HG03103 (cell line): Measurements from ENCODE around the gene CBFA2T2.

Experiments
- ATAC-seq: cut with Tn5 transposase; IDR thresholded peaks from one replicate; pipeline ENCODE4 v1.9.1; 2021; ENCODE audit warnings: low read depth; ENCODE audit not compliant: unreplicated experiment

The CBFA2T2 gene

DNA sequence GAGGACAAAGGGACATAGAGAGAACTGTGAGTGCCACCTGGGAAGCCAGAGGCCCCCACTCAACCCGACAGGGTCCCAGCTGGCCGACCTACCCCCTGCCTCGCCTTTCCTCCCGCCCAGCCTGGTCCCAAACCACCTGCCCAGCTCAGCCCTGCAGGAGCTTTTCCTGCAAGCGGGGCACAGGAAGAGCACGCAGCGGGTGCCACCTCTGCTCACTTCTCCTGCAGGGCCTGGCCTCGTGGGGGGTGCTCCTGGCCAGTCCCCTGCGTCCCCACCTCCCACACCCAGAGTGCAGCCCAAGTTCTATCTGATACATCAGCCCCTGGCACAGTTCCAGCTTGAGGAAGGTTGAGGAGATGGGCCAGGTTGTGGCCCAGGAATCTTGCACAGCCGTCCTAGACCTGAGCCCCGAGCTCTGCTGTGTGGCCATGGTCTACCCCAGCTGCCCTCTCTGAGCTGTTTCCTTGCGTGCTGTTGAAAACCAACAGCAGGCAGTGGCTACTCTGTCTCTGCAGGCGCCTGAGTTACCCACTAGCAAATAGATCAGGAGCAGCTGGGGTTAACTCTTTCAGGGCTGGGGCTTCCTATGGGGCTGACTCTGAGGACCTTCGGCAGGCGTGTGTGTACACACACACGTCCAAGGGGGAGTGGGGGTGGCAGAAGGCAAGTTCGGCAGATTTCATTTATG lies 182.7 kb downstream of the CBFA2T2 start:
- no peak for ATAC-seq

DNA sequence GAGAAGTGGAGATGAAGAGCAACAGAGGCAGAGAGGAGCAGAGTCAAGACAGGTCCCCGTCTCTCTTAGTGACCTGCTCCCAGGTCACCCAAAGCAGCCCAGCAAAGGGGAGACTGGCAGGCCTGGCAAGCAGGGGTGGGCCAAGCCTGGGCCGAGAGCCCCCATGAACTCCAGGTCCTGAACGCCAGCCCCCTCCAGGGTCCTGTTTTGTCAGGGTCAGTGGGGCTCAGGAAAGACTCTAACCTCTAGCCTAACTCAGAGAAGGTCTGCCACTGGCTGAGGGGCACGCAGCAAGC lies 183.2 kb downstream of the CBFA2T2 start:
- ATAC-seq, result no peak

DNA sequence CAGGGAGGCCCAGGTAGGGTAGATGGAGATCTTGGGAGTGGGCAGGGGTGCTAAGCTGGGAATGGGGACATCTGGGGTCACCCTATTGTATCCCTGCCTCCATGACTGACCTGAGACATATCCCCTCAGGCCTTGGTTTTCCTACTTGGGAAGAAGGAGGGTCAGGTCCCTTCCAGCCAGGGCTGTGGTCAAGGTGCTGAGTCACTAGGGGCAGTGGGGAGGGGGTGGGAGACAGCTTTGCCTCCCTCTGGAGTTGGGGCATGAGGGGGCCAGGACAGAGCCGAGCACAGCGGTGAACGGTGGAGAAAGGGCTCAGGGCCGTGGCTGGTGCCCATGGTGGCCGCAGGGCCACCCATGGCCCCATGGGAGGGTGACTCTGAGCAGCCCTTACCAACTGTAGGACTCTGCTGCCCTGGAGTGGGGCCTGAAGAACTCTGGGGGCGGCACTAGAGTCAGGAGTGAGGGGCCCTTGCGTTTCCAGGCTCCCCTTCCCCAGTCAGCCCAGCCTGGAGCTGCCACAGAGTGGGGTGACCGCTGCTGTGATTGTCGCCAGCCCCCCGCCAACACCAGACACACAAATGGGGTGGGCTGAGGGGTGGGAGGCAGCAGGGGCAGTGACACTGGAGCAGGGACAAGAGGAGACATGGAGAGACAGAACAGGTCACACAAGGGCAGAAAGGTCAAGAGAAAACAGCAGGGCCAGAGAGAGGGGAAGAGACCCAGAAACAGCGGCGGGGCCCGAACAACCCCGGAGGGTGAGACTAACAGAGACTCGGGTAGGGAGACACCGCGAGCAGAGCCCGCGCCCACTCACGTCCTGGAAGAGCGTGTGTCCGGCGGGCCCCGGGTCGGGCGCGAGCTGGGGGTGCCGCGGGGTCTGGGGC lies 183.8 kb downstream of the CBFA2T2 start:
- peak; percentile 36 for ATAC-seq

DNA sequence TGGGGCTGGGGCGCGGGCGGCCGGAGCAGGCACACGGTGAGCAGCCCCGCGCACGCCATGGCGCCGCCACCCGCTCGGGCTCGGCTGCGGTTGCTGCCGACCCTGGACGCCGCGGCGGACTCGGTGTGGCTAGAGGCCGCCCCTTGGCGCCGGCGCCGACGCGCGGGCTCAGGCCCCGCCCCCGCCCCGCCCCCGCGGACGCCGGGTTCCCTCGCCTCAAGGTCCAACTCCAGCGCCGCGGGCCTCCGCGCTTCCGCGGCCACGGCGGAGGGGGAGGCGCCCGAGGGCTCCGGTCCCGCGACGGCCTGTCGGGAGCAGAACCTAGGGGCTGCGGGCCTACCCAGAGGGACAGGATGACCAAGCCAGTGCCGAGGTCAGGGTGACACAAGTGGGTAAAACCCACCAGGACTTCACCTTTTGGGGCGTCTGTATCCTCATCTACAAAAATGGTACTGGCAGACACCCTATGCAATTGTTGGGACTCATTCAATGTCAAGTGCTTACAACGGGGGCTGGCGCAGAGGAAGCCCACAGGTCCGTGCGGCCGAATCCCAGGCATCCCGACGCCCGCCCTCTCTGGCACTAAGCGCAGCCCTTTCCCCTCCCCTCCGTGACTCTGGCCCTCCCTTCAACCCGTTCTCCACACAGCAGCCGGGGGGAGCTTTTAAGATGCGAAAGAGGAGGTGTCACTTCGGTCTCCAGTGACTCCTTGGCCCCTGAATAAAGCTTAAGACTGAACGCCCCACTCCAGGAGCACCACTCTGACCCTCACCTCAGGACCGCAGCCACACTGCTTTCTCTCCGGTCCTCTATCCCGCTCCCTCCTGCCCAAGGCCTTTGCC lies 184.6 kb downstream of the CBFA2T2 start, which contains the start of gene NECAB3:
NECAB3 (minus strand) TSS at position 135 of the 842 bp plus-strand sequence; CDS start at position 59, 76 bp downstream.
- peak; percentile 43 for ATAC-seq

DNA sequence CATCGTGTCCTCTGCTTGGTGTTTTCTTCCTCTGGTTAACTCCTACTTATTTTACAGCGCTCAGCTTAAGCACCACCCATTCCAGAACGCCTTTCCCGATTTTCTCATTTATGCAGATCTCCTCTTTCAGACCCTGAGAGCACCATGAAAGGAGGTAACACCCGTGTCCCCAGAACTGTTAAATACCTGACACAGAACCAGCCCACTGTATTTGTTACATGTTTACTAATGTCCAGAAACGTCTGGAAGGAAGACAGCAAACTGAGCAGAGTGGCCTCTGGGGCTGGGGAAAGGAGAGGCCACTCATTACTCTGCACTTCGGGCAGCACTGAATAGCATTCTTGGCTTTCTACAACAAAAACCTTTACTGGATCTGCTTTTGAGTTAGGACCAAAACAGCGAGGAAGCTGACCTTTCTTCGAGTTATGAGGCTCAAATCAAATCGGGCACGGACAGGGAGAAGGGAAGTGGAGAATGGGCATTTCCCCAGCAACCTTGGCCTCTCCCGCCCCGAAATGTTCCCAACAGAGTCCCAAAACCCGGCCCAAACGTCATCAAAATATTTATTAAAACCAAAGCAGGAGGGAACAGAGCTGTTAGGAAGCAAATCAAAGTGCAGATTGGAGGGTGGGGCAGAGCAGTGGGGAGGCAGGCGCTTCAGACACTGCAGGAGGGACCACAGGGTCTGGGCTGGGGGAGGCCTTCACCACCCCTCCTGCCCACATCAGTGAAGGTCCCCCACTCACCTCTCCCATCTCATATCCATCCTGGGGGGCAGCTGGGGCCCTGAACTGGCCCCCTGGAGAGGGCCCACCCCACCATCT lies 185.5 kb downstream of the CBFA2T2 start:
- ATAC-seq, result no peak

DNA sequence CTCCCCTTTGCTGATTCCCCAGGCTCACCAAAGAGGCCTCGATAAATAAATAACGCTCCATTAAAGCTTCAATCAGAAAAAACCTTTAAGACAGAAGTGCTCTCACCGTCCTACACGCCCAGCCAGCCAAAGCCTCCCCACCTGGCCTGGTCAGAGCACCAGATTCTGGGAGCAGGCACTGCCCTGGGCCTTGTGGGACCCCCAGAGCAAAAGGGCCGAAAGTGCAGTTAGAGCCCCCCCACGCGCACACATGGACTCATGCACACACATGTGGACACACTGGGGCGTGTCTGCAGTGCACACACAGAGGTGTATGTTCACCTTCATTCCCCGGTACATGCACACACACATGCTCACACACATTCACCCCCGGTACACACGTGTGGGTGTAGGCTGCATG lies 186.2 kb downstream of the CBFA2T2 start:
- ATAC-seq, result no peak

DNA sequence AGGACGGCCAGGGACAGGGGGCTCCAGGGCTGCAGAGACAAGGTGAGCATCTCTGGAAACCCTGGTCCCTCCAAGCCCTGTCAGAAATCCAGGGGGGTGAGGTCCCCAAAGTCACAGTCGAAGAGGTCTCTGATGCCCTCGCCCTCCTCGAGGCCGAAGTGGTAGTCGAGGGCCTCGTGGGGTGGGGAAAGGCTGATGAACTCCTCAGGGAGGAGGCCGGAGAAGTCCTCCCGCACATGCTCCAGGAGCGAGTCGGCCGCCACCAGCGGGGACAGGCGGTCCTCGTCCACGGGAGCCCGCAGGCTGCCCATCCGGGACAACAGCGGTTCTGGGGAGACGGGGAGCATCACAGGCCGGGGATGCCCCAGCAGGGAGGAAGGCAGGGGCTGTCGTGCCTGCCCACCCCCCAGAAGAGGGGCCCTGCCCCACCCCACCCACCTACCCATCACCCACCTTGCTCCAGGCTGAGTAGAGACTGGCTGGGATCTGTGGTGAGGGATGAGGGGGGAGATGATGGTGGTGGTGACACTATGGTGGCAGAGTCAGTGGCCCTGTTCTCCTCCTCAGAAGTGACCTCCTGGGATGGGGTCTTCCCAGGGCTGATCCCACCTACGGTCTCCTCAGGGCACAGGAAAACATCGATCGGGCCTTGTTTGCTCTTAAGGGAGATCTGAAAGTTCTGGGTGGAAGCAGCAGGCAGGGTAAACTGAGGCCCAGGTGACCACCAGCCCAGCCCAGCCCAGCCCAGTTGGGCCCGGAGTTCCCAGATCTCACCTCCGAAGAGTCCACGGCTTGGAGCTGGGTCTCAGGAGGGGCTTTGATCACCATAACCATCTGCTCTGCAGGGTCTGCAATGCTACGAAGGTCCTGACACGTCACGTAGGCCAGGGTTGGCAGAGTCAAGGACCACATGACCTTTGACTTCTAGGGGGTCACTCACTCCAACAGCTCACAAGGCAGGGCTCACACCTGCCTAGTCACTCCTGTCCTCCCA lies 187.1 kb downstream of the CBFA2T2 start:
- no peak for ATAC-seq

DNA sequence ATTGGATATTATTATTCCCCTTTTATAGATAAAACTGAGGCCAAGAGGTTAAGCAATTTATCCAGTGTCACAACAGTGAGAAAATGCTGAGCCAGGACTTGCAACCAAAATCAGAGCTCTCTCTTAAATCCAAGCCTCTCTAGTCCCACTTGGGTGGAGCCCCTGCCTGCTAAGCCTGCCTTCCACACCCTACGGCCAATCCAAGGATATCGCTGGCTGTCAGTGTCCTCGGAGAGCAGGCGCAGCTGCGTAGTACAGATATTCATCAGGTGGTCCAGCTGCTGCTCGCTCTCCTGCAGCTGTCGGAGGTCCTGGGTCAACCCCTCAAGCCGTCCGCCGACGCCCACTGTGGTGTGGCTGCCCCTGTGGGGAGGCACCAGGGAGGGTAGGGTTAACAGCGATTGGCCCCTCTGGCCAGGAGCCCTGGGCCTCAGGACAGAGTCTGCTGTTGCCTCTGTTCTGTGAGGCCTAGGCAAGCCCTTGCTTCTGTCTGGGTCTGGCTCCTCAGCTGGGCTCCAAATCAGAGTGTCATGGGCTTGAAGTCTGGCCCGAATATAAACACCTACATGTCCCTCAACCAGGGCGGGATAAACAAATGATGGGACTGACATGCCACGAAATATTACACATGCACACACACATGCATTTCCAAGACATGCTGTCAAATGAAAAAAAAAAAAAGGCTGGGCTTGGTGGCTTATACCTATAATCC lies 188.3 kb downstream of the CBFA2T2 start:
- ATAC-seq, result no peak

DNA sequence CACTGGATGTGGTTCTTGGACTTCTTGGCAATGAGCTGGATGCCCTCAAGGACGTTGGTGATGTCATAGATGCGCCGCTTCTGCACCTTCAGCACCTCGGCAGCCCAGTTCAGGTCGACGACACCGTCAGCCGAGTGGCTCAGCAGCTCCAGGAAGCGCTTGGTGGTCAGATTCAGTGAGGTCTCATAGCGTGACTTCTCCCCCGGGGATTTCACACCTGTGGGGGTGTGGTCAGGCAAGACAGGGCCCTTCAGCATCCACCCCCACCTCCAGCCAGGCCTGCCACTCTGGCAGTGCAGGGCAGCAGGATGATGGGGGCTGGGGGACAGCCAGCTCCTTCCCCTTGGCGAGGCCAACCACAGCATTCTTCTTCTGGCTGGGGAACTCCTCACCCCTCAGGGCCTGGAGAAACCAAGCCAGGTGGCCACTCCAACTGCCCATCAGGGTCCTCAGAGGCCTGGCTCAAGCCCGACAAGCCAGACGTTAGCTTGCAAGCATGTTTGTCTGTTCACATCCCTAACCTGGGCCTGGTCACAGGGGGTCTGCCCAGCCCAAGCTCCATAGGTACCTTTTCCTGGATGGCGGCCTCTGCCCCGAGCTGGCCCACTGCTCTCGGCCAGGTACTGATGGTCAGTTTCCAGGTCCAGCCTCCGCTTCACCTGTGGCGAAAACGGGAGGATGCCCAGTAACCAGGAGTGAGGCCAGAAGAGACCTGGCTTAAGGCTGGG lies 190.0 kb downstream of the CBFA2T2 start:
- ATAC-seq, result peak; percentile 61

DNA sequence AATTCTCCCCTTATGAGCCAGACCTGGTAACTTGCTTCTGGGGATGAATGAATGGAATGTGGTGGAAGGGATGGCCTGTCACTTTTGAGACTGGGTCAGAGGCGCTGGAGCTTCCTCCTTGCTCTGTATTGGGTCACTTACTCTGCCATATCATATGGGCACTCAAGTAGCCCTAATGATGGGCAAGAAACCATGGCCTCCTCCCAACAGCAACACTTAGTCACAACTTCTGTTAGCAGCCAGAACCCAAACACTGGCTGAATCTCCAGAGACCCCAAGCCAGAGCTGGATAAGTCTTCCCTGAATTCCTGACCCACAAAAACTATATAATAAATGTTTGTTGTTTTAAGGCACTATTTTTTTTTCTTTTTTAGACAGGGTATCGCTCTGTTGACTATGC lies 190.8 kb downstream of the CBFA2T2 start:
- ATAC-seq, result no peak

DNA sequence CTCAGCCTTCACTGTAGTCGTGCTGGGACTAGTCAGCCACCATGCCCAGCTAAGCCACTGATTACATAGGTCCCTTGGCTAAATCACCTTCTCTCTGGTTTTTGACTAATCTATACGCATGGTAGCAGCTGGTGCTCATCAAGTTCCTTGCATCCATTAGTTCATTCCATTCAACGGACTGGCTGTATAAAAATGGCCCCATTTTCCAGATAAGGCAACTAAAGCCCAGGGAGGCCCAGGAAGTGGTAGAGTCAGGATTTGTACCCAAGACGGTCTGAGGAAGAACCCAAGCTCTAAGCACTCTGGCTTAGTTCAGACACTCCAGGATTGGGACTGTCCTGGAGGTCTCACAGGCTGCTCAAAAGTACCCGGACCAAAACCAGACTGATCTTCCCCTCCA lies 191.4 kb downstream of the CBFA2T2 start:
- ATAC-seq, result no peak

DNA sequence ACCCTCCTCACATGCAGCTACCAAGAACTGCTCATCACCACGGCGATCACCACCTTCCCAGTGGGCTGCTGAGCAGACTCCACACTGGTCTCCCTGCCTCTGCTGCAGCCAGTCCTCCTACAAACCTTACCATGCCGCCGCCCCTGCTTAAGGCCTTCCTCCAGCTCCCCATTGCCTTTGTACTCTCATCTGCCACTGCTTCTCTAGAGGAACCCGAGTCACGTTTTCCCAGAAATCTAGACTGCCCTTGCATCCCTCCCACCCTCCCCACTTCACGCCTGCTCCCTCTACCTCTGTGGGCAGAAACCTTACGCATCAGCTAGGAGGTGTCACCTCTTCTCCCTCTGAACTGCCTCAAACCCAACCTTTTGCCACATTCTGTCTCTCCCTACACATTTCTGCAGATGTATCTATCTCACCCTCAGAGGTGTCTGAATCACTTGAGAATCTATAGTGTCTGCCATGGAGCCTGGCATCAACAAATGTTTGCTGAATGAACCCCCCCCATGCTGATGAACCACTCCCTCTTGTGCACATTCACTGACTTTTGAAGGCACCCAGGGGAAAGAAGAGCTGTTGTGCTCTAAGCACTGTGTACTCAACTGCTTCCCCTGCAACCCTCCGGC lies 191.9 kb downstream of the CBFA2T2 start:
- no peak for ATAC-seq

DNA sequence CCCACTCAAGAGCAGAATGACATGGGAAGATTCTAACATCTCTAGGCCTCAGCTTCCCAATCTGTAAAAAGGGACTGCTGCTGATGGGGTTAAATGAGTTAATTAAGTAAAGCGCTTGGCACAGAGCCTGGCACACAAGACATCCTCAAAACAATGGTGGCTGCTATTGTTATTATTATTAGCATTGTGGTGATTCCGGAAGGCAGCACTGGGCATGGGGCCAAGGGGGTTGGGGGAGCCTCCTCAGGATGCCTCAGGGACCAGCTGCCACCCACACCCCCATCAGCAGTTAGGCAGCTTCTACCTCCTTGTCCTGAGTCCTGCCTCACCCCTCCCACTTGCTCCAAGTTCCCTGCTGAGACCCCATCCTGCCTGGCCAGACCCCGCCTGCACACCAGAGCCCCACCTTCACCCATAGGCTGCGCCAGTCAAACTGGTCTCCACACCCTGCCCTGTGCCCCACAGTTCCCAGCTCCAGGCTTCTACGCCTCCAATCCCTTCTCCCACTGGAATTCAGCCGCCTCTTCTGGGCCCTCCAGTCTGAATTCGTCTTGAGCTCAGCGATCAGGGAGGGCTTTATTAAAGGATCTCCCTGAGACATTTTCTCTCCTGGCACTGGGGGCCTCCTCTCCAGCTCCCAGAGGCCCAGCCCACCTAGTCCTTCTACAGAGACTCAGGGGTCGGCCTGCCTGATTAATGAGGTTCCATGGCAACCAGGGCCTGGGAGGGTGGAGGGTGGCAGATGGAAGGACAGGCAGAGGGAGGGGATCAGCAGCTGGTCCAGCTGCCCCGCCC lies 194.8 kb downstream of the CBFA2T2 start:
- ATAC-seq, result no peak

DNA sequence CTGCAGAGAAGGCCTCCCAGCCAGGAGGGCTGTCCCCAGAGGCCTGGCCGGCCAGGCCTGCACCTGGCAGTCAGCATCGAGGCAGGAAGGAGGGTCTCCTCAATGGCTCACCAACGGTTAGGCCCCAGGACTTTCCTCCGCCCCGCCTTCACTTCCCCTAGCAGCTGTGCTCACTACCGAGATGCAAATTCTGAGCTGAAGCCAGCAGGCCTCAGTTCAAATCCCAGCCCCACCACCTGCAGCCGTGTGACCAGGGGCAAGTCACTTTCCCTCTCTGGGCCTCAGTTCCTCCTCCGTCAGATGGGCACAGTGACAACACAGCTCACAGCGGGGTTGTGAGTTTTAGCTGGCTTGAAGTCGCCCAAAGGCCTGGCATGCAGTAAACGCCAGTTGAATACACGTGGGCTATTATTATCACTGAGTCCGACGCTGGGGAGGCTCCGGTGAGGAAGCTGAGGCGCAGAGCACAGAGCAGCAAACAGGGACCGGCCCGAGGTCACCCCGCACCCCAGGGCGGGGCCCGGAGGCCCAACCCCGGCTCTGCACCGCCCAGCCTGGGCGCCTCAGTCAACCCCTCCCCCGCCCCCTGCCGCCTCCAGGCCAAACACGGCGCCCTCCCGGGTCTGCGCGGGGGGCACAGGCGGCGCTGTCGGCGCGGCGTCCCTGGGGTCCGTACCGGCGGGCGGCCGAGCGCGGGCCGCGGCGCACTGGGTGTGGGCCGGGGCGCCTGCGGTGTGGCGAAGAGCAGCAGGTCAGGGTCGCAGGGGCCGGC lies 195.6 kb downstream of the CBFA2T2 start:
- peak; percentile 27 for ATAC-seq

DNA sequence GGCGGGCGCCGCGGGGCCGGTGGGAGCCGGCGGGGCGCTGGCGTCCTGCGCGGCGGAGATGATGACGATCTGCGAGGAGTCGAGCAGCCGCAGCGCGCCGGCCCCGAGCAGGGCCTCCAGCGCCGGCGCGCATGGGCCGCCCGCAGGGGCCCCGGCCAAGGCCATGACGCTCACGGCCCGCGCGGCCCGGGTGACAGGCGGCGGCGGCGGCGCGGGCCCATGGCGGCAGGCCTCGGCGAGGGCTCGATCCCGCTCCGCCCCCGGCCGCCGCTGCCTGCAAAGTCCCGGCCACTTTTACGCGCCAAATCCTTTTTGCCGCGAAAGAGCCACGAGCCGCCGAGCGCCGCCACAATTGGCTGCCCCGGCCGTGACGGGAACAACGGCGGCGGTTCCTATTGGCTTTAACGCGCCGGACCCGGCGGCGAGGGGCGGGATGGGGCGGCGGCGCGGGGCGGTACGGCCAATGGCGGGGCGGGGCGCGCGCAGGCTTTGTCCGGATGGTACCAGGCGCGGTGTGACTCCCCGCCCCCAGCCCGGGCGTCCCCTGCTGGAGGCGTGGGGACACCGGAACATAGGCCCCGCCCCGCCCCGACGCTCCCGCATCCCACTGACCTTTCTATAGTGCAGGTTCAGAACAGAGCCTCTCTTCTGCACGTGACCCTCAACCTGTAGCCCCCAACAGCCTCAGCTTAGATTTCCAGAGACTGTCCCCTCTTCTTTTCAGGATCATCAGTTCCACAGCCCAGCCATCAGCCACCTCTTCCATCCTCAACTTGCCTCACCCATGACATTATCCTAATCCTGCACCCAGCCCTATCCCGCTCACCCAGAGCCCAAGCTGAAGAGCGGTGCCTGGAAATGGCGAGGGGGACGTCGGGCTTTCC lies 196.4 kb downstream of the CBFA2T2 start, which contains the start of gene E2F1:
E2F1 (minus strand) TSS at position 286 of the 884 bp plus-strand sequence; CDS start at position 165, 121 bp downstream.
- peak; percentile 63 for ATAC-seq
